Measurements from ENCODE around the gene HRK.

- TF ChIP-seq CTCF (IDR thresholded peaks at IDR 0.05) = no peak
- TF ChIP-seq EP300 (IDR thresholded peaks at IDR 0.05) = no peak
Observed at GRCh38 chr12:116887244-116887643, 6.0 kb upstream of the HRK start.
